ENCODE results near the gene CNR1.

DNA sequence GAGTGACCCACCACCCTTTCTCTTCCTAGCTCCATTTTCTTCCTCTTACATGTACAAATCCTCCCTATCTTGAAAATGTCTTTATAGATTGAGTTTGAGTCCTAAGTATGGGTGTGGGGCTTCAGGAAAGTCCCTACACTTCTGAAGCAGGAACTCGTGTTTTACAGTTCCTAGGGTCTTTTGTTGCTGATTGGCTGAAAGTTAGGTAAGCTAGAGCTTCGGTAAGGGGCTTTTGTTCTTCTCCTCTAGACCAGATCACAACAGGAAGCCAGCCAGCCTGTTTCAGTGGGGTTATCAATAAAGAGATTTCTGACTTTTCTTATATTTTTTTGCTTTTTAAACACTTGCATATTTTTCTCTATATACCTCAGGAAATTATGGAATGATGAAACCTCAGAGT lies 51.3 kb downstream of the CNR1 start:
- no peak for TF ChIP-seq CTCF (IDR thresholded peaks at IDR 0.05)
- TF ChIP-seq POLR2AphosphoS5 (IDR thresholded peaks at IDR 0.05): no peak
- TF ChIP-seq EP300 (IDR thresholded peaks at IDR 0.05; ENCODE audit: low read depth): no peak
- no peak for TF ChIP-seq POLR2A (IDR thresholded peaks at IDR 0.05)

Measured in transverse colon (tissue), 4 donors.